Body of pancreas (tissue), 4 donors: ENCODE results near the gene SLC7A6. TPM values are rescaled to one million over a fixed set of nuclear protein-coding genes. Genes with fewer than 3 reads are reported as not detected.

Source experiments
- ATAC-seq: fragments of 150-250 bp; one replicate; pipeline ENCODE4 v1.9.1; 2016
- DNase-seq, 4 donors: peaks; one replicate each; pipeline ENCODE4 v3.0.0-alpha.2; 2019
- H3K27ac ChIP-seq, 4 donors: fragments of 200-600 bp; sonication (generic); 1 replicate in 3 of 4; 2 replicates in 1 of 4; pipeline versions ENCODE4 v1.5.1 to v1.6.1; 2016 to 2019; ENCODE audit warnings: mild to moderate bottlenecking in 1 of 4, mixed read lengths in 1 of 4, moderate library complexity in 1 of 4
- H3K27me3 ChIP-seq, 2 donors: fragments of 200-600 bp; sonication (generic); one replicate each; pipeline ENCODE4 v1.6.0; 2016; ENCODE audit warnings: mild to moderate bottlenecking in 1 of 2
- H3K36me3 ChIP-seq, 2 donors: fragments of 200-600 bp; sonication (generic); replicated peaks in 1 of 2; 2 replicates each; pipeline ENCODE4 v1.5.1; 2016; ENCODE audit warnings: low read depth in 2 of 2; ENCODE audit not compliant: insufficient read depth in 1 of 2
- H3K4me1 ChIP-seq: fragments of 200-600 bp; sonication (generic); one replicate; pipeline ENCODE4 v1.6.0; 2016
- H3K4me3 ChIP-seq, 2 donors: fragments of 200-600 bp; sonication (generic); 1 replicate in 1 of 2; 2 replicates in 1 of 2; pipeline ENCODE4 v1.5.1; 2016 to 2019
- H3K9me3 ChIP-seq, 3 donors: fragments of 200-600 bp; sonication (generic); 1 replicate in 2 of 3; 2 replicates in 1 of 3; pipeline ENCODE4 v1.5.1; 2016
- CTCF ChIP-seq, 7 experiments: fragments of 450-650 bp in 4 of 7; fragments of 200-600 bp in 3 of 7; sonication (generic) in 3 of 7; IDR thresholded peaks; one replicate each; pipeline ENCODE4 v1.5.1; 2016 to 2019; ENCODE audit warnings: antibody characterized with exemption in 7 of 7
- POLR2A ChIP-seq, 3 donors: fragments of 450-650 bp; IDR thresholded peaks; one replicate each; pipeline ENCODE4 v1.6.1; 2016; ENCODE audit warnings: antibody characterized with exemption in 3 of 3, mild to moderate bottlenecking in 2 of 3
- WGBS, 2 donors: methylation state at CpG; one replicate each; pipeline ENCODE4 v1.1.5; 2017; 5-methylcytosine and 5-hydroxymethylcytosine counted together
- intact Hi-C: fragments of 100-400 bp; cut with DNase I; formaldehyde crosslinking; loops from one replicate; pipeline ENCODE4 v1.15.1; 2023
- microRNA-seq, 2 donors: library from miRNA; unstranded; fragments of <30 nt; microRNA quantifications; one replicate each; pipeline ENCODE4, GENCODE V29; 2016; ENCODE audit warnings: borderline number of aligned reads in 2 of 2, borderline replicate concordance in 2 of 2
- small RNA-seq: library from RNA; depleted of rRNA; stranded (forward); fragments of <200 nt; gene quantifications from one replicate; pipeline ENCODE3, GENCODE V24; 2016
- total RNA-seq, 2 donors: library from RNA; depleted of rRNA; stranded (reverse); fragments of >200 nt; gene quantifications; one replicate each; pipeline ENCODE4 v1.1.0, GENCODE V29; 2016

Gene SLC7A6
- total RNA-seq, 2 donors from 2014 or later: 10.9 to 23.4 TPM

GRCh38 chr16:68349838-68350410, 85.6 kb downstream of the SLC7A6 start:
- intact Hi-C loops: no loop called here
- no peaks in the 10 kb centered on the region for H3K27me3 ChIP-seq
- no peak for ATAC-seq
- peaks cover 0 to 8% of the 10 kb centered on the region in 2 donors for H3K36me3 ChIP-seq
- H3K4me3 ChIP-seq: no peak overlapping the region
- DNase-seq: no peak
- H3K9me3 ChIP-seq: no peaks in the 10 kb centered on the region
- no peak overlapping the region for H3K27ac ChIP-seq
- WGBS, 2 donors: 82 to 89% methylated on average over 10 of the region's 10 CpGs
- no peaks in the 10 kb centered on the region for H3K4me1 ChIP-seq
- no peak for TF ChIP-seq POLR2A (IDR thresholded peaks at IDR 0.05)
- TF ChIP-seq CTCF (IDR thresholded peaks at IDR 0.05): no peak

DNA sequence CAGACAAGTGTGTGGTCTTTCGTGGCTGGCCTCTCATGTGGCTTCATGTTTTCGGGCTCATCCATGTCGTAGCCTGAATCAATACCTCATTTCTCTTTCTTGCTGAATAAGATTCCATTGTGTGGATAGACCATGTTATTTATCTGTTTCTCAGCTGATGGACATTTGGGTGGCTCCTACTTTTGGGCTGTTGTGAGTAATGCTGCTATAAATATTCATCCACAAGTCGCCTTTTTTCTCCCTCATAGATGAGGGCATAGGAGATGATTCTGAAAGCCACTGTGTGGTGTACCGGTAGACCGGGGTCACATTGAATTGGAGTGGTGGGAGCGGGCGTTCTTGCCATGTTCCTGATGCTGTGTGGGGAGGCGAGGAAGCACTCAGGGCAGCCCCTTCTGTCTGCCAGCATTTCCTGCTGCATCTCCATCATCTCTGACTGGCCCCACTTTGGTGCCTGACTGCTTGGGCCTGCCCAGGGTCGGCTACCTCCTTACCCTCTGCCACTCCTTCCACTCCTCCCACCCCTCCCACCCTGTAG, 86.6 kb downstream of the SLC7A6 start:
- DNase-seq (no peak), ATAC-seq (no peak)
- Histone ChIP-seq H3K36me3 (peaks cover 0 to 9% of the 10 kb centered on the region in 2 donors), H3K27me3 (no peaks in the 10 kb centered on the region), H3K9me3 (no peaks in the 10 kb centered on the region), H3K4me3 (no peak overlapping the region), H3K4me1 (no peaks in the 10 kb centered on the region), H3K27ac (no peak overlapping the region)
- intact Hi-C loops: no loop called here
- WGBS, 2 donors: 89 to 90% methylated on average over 9 to 10 of the region's 10 CpGs
- TF ChIP-seq POLR2A (IDR thresholded peaks at IDR 0.05): no peak
- TF ChIP-seq CTCF (IDR thresholded peaks at IDR 0.05): no peak

Small RNAs within 50 kb of the gene (microRNA-seq; reads per million reads assigned to microRNA genes)
- 0 to 0.47 reads per million in 2 donors for gene MIR6773

Small RNAs within 50 kb of the gene (small RNA-seq; reads per million reads assigned to genes)
- not detected for gene RNU4-30P
- not detected for gene RNU6-1262P

Other genes starting within 250 kb of the SLC7A6 start
- not detected for gene DPEP2NB, start 248.6 kb upstream of the SLC7A6 start, total RNA-seq
- gene DDX28, start 241.3 kb upstream of the SLC7A6 start, total RNA-seq: 10 to 100 TPM in 1 of 2 donors, 1 to 10 TPM in 1; 3.4 to 13.2 TPM
- gene DUS2, start 241.2 kb upstream of the SLC7A6 start, total RNA-seq: 1 to 10 TPM; 3.1 to 3.6 TPM
- 10 to 100 TPM; 15.5 to 19.5 TPM for gene NFATC3, start 179.2 kb upstream of the SLC7A6 start, total RNA-seq
- gene ESRP2, start 28.4 kb upstream of the SLC7A6 start, total RNA-seq: 10 to 100 TPM; 55.0 to 56.0 TPM
- gene PLA2G15, start 19.2 kb upstream of the SLC7A6 start, total RNA-seq: 1 to 10 TPM; 8.2 to 9.6 TPM
- gene SLC7A6OS, start 46.4 kb downstream of the SLC7A6 start, total RNA-seq: 10 to 100 TPM; 13.0 to 32.3 TPM
- gene PRMT7, start 46.5 kb downstream of the SLC7A6 start, total RNA-seq: 10 to 100 TPM; 27.4 to 35.8 TPM
- 1 to 10 TPM; 1.3 to 4.6 TPM for gene SMPD3, start 184.0 kb downstream of the SLC7A6 start, total RNA-seq